Measurements from ENCODE around the gene TMEM209. TPM values are rescaled to one million over a fixed set of nuclear protein-coding genes. Genes with fewer than 3 reads are reported as not detected.

Gene TMEM209
- total RNA-seq, 6 experiments from 2014 or later = 14.2 to 17.3 (median 16.9) TPM

DNA sequence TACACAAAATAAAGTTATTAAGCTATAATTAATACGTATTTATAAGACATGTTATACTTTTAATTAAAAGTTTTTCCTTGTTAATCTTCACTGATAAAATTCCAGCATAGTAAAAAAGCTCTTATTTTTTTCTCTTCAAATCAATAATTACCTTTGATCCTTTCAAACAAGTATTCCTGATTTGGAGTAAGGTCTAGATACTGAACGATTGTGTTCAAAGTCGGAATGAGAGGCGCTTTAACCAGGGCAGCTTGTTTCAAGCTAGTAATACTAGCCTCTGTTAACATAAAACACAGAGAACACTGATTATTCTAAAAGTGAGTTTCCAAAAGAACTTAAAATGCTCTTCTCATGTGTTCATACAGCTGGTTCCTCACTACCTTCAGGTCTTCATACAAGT is 27.0 kb downstream of the TMEM209 start:
- H3K4me1 Mint-ChIP-seq (ENCODE audit: low read depth) = peaks cover 10% of the 10 kb centered on the region
- H3K27ac Mint-ChIP-seq = no peak overlapping the region
- DNase-seq = no peak
- TF ChIP-seq, protein P1, sequence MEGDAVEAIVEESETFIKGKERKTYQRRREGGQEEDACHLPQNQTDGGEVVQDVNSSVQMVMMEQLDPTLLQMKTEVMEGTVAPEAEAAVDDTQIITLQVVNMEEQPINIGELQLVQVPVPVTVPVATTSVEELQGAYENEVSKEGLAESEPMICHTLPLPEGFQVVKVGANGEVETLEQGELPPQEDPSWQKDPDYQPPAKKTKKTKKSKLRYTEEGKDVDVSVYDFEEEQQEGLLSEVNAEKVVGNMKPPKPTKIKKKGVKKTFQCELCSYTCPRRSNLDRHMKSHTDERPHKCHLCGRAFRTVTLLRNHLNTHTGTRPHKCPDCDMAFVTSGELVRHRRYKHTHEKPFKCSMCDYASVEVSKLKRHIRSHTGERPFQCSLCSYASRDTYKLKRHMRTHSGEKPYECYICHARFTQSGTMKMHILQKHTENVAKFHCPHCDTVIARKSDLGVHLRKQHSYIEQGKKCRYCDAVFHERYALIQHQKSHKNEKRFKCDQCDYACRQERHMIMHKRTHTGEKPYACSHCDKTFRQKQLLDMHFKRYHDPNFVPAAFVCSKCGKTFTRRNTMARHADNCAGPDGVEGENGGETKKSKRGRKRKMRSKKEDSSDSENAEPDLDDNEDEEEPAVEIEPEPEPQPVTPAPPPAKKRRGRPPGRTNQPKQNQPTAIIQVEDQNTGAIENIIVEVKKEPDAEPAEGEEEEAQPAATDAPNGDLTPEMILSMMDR (IDR thresholded peaks at IDR 0.05) = no peak
- peaks cover 11% of the 10 kb centered on the region for H3K36me3 Mint-ChIP-seq (ENCODE audit: low read depth)
- H3K4me3 Mint-ChIP-seq = no peak overlapping the region
- H3K9me3 Mint-ChIP-seq = no peaks in the 10 kb centered on the region
- no peaks in the 10 kb centered on the region for H3K27me3 Mint-ChIP-seq (ENCODE audit: insufficient read depth)

DNA sequence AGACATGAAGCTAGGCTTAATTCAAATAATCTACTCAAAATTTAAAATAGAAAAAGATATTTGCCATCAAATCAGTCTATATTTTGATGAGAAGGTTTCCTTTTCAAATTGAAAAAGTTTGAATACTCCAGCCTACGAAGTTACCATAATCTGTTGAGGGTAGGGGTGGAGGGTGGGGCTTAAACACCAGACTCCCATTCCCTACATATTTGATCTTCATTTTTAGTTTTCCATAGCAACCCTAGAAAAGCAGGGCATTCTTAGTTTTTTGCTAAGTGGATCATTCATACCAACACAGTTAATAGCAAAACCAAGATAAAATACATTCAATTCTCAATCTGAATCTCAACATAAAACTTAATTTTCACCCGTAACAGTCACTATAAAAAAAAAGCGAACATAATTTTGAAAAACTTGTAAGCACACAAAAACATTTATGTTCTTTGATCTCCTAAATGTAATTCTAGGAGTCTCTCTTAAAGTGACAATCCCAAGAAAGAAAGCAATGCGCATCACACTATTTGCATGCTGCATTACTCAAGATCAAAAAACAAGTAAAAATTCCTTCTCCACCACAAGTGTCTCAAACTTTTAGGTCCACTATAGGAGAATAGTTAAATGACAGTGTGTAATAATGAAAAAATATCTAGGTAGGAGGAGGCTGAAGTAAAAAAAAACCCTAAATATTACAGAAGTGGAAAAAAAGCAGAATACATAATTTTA is 30.8 kb downstream of the TMEM209 start:
- H3K9me3 Mint-ChIP-seq = no peaks in the 10 kb centered on the region
- no peak overlapping the region for H3K27ac Mint-ChIP-seq
- no peak for DNase-seq
- no peak overlapping the region for H3K4me3 Mint-ChIP-seq
- H3K27me3 Mint-ChIP-seq (ENCODE audit: insufficient read depth) = peaks cover 2% of the 10 kb centered on the region
- peaks cover 13% of the 10 kb centered on the region; the same call in 1 of the 2 replicates for H3K36me3 Mint-ChIP-seq (ENCODE audit: low read depth)
- TF ChIP-seq, protein P1 (IDR thresholded peaks at IDR 0.05) = no peak
- H3K4me1 Mint-ChIP-seq (ENCODE audit: low read depth) = no peaks in the 10 kb centered on the region

DNA sequence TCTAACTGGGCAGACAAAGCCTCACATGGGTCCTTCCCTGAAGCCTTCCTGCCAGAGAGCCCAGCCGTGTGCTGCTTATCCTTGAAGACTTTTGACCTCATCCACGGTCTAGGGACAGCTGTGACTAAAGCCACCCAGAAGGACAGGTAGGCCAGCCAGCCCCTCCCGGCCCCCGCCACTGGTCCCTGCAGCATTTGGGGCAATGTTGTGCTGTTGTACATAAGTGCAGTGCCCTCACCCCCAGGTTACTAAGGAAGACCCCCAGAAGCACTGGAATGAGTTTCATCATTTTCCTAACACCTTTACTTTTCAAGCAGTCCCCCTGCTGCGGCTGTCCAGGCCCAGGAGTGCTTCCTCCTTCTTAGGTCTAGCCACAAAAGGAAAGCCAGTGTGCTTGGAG is 43.0 kb downstream of the TMEM209 start:
- Mint-ChIP-seq H3K36me3 (ENCODE audit: low read depth) (peaks cover 44% of the 10 kb centered on the region), H3K27me3 (ENCODE audit: insufficient read depth) (no peaks in the 10 kb centered on the region; the same call in none of the 2 replicates)

DNA sequence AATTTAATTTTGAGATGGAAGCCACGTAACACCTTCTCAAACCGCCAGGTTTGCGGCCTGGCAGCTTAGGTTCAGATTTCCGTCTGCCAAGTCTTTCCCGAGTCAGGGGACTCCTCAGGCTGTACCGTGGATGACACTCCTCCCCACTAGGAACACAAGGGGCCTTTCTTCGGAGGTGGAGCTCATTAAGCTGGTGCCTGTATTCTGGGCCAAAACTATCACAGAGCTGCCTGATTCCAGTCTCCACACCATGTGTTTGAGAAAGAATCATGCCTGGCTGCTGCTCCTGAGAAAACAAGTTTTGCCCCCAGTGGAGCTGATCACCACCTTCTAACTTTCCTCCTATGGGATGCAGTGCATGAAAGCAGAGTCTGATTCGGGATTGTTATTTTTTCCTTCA is 44.8 kb downstream of the TMEM209 start:
- H3K4me3 Mint-ChIP-seq = no peak overlapping the region
- H3K9me3 Mint-ChIP-seq = no peaks in the 10 kb centered on the region
- H3K4me1 Mint-ChIP-seq (ENCODE audit: low read depth) = no peaks in the 10 kb centered on the region
- TF ChIP-seq, protein P1 (IDR thresholded peaks at IDR 0.05) = no peak
- no peaks in the 10 kb centered on the region; the same call in none of the 2 replicates for H3K27me3 Mint-ChIP-seq (ENCODE audit: insufficient read depth)
- H3K27ac Mint-ChIP-seq = no peak overlapping the region
- DNase-seq = no peak
- peaks cover 48% of the 10 kb centered on the region for H3K36me3 Mint-ChIP-seq (ENCODE audit: low read depth)

More for the DNA sequence above, 43.0 kb downstream of the TMEM209 start:
- no peak overlapping the region for H3K4me3 Mint-ChIP-seq
- no peaks in the 10 kb centered on the region for H3K9me3 Mint-ChIP-seq
- H3K4me1 Mint-ChIP-seq (ENCODE audit: low read depth) = no peaks in the 10 kb centered on the region
- TF ChIP-seq, protein P1 (IDR thresholded peaks at IDR 0.05) = no peak
- no peak for DNase-seq
- no peak overlapping the region for H3K27ac Mint-ChIP-seq

DNA sequence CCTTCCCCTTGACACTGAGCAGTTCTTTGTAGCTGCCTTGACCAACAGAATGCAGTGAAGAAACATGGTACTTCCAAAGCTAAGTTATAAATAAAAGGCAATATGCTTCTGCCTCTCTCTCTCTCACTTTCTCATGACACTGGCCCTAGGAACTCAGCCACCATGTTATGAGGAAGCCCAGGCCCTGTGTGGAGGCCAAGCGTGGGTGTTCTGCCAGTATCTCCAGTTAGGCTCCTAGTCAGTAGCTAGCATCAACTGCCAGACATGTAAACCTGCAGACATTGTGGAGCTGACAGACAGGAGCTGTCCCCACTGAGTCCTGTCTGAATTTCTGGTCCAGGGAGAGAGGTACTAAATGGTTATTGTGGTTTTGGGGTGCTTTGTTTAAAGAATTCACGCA is 45.2 kb downstream of the TMEM209 start:
- TF ChIP-seq, protein P1 (IDR thresholded peaks at IDR 0.05) = no peak
- no peak for DNase-seq
- Mint-ChIP-seq H3K27ac (no peak overlapping the region), H3K4me1 (ENCODE audit: low read depth) (no peaks in the 10 kb centered on the region), H3K36me3 (ENCODE audit: low read depth) (peaks cover 48% of the 10 kb centered on the region), H3K27me3 (ENCODE audit: insufficient read depth) (no peaks in the 10 kb centered on the region; the same call in none of the 2 replicates), H3K9me3 (no peaks in the 10 kb centered on the region), H3K4me3 (no peak overlapping the region)

All from HFFc6 (cell line).